Activated CD4-positive, alpha-beta T cell treated with anti-CD3 and anti-CD28 coated beads, Interleukin-2, amount 50 U/mL, for 16 hours (primary cell): ENCODE results near the gene SRMS.

Experiments used
- DNase-seq: peaks from one replicate; pipeline ENCODE4 v3.0.0-alpha.2; 2020

Gene SRMS, protein sequence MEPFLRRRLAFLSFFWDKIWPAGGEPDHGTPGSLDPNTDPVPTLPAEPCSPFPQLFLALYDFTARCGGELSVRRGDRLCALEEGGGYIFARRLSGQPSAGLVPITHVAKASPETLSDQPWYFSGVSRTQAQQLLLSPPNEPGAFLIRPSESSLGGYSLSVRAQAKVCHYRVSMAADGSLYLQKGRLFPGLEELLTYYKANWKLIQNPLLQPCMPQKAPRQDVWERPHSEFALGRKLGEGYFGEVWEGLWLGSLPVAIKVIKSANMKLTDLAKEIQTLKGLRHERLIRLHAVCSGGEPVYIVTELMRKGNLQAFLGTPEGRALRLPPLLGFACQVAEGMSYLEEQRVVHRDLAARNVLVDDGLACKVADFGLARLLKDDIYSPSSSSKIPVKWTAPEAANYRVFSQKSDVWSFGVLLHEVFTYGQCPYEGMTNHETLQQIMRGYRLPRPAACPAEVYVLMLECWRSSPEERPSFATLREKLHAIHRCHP

DNA sequence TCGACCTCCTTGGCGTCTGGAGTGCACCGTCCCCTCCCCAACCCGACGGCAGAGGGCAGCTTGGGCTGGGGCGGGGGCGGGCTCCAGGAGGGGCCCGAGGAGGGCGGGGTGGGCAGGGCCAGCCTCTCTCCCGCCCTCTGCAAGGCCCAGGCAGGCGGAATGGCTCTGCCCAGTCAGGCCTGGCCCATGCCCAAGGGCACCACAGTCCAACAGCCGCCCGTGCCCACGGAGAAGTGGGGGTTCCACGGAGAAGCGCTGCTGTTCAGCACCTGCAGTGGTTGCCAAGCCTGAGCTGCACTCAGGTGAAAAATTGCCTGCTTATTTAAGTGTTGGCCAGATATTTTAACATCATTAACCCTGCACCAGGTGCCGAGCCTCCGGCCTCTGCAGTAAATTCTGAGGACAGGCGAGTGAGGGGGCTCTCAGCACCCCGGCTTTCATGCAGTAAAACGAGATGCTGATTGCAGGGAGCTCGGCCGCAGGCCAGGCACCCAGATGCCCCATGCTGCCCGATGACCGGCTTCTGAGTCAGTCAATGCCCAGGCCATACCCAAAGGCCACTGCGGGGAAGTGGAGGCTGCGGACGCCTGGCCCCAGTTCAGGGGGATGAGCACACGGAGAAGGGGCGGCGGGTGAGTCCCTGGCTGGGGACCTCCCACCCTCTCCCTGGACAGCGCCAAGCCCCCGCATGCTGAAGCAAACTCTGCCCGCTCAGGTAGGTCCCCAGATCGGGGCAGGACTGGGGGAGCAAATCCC, at the start of gene SRMS:
TSS of gene SRMS (minus strand) at position 25 of the 756 bp plus-strand sequence. CDS start 286 bp downstream, outside the sequence.
- no peak for DNase-seq

DNA sequence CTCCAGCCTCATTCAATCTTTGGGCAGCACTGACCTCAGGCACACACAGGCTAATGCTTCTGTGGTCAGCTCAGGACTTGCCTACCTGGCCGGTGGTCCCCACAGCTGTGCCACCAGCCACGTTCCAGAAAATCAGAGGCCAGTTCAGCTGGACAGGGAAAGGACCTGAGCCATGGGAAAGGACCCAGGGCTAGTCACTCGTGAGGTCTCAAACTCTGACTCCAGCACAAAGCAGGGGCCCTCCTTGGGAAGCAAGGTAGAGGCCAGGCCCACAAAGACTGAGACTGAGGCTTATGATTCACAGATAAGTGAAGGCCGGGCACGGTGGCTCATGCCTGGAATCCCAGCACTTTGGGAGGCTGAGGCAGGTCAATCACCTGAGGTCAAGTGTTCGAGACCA, 48.9 kb upstream of the SRMS start:
- no peak for DNase-seq

DNA sequence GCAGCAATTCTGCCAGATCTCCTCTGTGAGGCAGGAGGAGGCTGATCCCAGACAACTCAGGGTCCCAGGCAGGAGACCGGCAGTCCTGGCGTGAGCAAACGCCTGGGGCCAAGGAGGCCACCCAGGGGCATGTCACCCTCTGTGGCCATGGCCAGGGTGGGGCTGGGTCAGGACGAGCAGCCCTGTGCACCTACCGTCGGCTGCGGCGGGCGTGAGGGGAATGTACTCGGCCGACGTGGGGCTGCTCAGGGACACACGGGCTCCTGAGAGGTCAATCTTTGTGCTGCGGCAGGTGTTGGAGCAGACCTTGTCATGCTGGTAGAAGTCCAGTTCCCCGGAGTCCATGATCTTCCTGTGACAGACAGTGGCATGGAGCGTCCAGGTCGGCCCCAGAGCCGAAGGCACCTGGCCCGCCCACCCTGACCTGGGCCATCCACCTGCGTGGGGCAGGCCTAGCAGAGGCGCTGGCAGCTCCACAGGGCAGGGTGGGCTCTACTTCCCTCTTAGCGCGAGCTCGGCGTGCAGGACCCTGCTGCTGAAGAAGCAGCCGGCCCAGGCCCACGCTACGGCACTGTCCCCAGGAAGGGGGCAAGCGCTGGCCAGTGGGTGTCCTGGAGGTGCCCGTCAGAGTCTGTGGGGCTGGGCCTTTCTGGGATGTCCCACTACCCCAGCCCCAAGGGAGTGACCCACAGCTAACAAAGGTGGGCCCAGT, 48.0 kb upstream of the SRMS start:
- no peak for DNase-seq

DNA sequence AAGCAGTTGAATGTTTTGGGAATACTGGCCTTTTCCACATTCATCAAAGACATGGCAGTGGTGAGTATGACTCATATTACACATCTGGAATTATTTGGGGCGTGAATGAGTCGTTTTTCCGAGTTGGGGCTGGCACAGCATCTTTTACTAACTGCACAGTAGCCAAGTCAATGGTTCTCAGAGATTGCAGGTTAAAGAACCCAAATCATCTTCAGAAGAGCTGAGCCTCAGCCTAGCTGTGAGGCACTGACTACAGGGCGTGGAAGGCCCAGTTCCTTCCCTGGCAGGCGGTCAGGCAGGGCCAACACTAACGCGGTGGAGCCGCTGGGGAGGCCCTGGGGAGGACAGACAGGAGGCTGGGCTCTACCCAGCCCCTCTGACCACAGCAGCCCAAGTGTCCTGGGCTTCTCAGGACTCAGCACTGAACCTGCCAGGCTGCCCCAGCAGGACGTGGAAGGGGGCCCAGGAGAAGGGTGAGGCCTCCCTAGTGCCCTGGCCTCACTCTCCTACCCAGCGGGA, 46.6 kb upstream of the SRMS start:
- DNase-seq: no peak

DNA sequence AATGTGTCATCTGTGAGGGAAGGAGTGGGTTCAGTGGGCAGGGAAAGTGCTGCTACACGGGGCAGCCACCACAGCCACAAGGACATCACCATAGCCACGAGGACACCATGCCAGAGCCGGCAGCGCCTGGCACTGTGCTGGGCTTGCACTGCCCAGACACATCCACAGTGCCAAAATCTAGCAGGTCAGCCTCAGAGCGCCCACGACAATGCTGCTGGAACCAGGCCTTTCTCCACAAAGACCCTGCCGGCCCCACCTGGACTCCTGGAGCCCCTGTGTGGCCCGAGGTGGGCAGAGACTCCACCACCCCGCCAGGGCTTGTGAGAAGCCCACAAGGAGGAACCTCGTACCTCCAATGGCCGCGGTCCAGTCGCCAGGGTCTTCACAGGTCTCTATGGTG, 45.1 kb upstream of the SRMS start:
- DNase-seq: no peak

DNA sequence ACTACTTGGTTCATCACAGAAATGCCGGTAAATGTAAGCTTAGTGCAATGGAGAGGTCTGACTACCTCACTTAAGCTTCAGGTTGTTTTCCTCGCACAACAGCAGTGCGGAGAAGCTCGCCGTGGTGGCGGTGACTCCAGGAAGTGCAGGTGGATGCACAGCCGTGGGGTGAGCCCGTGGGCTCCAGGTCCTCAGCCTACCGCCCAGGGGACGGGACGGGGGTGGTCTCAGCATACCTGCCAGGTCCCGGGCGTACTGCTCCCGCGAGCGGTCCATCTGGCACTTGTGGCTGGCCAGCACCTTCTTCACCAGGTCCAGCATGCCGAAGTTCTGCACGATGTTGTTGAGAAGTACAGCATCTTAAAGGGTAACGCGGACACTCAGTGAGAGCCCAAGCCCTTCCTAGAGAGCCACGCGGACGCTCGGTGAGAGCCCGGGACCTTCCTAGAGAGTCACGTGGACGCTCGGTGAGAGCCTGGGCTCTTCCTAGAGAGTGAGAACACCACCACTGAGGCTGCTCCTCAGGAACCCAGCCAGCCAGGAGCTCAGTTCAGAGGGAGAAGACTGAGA, 44.3 kb upstream of the SRMS start:
- DNase-seq: no peak

DNA sequence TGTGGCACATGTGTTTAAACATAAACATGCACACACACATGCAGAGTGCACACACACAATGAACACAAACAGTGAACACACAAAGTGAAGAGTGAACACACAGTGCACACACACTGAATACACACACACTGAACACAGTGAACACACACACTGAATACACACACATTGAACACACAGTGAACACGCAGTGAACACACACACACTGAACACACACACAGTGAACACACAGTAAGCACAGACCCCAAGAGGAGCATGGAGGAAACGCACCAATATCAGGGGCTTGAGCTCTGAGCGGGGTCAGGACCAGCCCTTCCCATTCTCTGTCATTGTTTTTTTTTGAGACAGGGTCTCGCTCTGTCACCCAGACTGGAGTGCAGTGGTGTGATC, 43.6 kb upstream of the SRMS start:
- DNase-seq: no peak

DNA sequence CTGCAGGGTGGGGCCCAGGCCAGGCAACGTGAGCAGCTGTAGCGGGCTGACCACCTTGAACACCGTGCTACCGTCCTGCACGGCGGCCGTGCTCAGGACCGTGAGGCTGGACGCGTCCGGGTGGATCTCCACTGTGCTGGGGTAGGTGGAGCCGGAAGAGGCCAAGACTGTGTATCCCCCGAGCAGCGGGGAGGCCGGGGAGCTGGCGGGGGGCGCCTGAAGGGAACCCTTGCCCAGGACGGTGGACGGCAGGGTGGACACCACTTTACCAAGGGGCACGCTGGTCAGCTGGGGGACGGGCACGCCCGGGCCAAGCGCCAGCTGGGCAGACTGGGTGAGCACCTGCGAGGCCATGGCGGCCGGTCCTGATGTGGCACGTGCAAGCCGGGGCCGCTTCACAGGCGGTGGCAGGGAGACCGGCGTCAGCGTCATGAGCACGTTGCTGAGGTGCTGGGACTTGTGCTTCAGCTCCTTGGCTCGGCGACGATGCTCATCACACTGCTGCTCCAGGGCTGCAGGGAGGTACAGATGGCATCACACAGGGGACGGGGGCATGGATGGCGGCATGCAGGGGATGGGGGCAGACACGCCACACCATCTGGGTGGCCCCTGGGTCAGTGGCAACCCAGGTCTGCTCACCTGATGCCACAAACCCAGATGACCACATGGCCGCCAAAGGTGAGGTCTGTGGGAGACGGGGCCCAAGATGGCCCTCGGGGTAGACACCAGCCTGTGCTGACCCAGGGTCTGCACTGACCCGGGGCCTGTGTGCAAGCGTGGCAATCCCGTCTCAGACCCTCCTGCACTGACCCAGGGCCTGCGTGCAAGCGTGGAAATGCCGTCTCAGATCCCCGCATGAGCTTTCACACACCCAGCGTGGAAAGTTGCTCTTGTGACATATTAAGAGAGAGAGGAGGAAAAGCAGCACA, 42.9 kb upstream of the SRMS start:
- DNase-seq: no peak

DNA sequence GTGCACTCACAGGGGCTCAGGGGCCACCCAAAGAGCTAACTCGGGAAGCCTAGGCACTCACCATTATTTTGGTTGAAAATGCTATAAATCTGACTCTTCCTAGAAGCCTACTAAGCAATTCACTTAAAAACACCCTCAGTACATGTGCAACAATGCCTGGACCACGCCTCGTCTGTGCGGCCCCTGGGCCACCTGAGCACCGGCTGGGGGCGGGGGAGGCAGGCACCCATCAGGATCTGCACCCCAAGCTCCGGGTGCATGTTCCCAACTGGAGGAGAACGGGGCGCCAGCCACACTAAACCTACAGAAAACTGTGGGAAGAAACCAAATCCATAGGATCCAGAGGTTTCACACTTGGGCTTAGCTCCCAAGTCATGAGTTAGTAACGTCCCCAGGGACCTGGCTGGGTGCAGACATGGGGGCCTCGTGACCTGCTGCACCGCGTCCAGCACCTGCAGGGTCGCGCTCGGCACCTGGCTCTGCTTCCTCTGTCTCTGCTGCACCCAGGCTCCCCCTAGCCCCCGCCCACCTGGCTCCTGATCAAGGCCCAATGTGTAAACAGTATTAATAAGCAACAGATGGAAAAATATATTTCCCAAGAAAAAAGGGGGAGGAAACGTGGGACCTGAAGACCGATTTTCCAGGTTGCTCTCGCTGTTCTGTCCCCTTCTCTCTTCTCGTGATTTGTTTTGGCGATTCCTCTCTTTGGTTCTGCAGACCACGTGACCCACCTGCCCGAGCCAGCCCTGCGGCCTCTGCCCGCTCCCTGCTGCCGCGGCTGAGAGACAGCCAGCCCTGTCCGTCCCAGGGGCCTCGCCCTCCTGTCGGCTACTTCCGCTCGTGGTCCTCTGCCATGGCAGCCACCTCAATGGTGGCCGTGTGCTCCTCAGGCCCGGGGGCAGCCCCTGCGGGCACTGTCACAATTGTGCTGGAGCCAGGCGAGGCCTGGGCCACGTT, 42.0 kb upstream of the SRMS start:
- no peak for DNase-seq

DNA sequence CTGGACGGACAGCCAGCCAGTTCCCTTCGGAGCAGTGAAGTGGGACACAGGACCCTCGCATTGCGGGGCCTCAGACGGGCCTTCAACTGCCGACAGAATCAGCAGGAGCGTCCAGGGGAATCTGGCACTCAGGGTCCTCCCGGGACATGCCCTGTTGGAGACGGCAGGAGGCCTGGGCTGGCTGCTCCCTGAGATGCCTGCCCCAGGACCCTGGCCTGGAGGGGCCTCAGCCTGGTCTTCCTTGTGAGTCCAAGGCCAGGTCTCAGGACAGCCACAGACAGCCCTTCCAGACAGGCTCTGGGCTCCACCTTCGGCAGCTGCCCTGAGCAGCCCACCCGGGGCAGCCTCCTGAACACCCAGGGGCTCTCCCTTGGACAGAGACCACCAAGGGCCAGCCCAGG, 41.1 kb upstream of the SRMS start:
- DNase-seq: no peak

DNA sequence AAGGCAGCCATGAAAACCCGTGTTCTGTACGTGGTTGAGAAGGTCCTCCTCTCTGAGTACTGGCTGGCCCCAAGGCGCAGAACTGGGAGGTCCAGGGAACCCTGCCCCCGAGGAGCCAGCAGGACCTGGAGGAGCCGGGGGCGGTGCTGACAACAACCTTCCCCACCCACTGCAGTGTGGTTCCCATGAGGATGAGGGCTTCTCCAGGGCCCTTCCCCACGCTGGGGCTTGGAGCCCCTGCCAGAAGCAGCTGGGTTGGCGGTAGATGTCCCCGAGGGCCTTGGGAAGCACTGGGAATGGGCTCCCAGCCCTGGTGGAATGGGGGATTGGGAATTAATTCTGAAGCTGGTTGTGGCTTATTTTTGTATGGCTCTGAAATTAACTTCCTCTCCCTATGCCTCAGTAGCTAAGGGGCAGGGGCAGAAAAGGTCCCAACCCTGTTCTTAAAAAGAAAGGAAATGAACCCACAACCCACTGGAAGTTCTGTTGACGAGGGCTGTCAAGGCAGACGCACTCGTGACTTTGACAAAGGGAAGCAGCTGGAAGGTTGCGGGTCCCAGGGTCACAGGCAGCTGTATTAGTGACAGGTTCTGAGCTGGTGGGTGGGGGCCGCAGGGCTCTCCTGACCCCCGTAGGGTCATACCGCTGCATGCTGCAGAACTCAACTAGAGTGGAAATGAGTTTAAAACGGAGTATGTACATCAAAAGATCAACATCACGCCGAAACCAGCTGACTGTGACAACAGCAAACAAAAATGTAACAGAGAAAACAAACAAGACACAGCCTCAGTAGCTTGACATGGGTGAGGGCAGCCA, 40.4 kb upstream of the SRMS start:
- DNase-seq: no peak

DNA sequence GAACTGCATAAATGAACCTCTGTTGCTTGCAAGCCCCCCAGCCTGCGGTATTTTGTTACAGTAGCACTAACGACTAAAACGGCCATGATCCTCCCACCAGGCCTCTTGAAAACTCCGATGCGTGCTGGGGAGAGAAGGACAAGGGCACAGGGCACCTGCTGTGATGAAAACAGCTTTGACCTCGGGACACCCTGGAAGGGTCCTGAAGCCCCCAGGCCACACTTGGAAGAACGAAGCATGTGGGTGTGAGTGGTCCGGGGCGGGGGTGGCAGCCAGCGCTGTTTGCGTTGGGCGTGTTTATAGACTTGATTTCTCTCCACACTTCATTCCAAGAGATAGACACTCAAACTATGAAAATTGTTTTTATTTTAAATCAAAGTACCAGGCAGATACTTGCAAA, 39.7 kb upstream of the SRMS start:
- DNase-seq: no peak

DNA sequence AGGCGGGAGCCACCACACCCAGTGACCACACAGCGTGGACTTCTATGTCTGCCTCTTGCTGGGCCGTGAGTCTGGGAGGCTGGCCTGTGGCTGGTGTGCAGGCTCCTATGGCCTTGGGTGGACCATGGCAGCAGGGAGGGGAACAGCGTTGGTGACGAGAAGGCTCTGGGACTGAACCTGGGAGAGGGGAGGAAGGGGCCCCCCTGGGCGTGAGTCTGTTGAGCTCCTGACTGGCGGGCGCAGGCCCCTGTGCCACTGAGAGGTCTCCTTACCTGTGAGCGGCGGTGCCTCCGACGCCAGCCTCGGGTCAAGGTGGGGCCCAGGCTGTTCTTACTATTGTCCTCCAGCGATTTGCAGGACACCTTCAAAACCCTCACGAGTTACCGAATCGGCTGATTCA, 39.2 kb upstream of the SRMS start:
- DNase-seq: no peak

DNA sequence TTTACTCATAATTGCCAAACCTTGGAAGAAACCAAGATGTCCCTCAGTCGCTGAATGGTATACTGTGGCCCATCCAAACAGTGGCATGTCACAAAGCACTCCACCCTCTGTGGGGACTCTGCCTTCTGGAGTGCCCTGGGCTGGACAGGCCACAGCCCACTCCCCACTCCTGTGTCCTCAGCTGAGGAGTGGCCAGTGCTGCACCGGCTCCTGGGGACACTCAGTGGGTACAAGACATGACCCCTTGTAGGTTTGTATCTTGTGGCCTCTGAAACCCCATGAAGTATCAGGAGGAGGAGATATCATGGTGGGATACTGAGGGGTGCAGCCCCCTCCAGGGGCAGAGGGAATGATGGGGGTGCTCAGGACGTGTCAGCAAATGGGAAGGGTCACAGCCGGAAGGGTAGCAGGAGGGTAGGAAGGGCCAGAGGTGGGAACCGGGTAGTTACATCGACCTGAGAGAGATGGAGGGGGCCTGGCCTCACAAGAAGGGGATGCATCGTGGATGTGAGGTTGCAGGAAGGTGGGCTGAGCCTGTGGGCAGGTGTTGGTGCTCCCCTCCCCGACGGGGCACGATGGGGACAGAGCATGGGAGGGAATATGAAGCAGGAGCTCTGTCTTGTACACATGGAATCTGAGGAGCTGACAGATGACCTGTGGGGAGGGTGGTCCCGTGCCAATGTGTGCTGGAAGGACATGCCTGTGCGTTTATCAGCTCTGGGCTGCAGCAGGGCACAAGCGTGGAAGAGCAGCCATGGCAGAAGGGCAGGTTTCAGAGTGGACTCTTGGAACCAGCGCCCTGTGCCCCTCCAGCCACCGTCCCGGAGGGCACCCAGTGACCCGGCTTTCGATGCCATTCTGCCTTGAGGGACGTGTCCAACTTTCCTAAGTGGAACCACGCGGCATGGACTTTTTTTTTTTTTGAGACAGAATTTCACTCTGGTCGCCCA, 38.3 kb upstream of the SRMS start:
- DNase-seq: no peak

DNA sequence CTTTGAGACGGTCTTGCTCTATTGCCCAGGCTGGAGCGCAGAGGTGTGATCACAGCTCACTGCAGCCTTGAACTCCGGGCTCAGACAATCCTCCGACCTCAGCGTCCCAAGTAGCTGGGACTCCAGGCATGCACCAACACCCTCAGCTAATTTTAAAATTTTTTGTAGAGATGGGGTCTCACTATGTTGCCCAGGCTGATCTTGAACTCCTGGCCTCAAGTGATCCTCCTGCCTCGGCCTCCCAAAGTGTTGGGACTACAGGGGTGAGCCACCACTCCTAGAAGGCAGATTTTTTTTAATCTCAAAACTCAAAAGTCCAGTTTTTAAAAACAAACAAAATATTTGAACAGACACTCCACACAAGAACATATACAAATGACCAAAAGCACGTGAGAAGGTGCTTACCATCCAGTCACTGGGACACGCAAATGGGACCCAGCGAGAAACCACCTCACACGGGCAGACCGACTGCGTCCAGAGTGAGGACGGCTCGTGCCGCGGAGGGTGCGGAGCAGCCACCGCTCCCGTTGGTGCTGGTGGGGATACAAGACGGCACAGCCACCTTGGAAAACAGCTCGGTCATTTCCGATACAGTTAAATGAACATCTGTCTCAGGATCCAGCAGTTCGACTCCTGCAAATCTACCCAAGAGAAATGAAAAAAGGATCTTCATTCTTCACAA, 35.0 kb upstream of the SRMS start:
- no peak for DNase-seq

DNA sequence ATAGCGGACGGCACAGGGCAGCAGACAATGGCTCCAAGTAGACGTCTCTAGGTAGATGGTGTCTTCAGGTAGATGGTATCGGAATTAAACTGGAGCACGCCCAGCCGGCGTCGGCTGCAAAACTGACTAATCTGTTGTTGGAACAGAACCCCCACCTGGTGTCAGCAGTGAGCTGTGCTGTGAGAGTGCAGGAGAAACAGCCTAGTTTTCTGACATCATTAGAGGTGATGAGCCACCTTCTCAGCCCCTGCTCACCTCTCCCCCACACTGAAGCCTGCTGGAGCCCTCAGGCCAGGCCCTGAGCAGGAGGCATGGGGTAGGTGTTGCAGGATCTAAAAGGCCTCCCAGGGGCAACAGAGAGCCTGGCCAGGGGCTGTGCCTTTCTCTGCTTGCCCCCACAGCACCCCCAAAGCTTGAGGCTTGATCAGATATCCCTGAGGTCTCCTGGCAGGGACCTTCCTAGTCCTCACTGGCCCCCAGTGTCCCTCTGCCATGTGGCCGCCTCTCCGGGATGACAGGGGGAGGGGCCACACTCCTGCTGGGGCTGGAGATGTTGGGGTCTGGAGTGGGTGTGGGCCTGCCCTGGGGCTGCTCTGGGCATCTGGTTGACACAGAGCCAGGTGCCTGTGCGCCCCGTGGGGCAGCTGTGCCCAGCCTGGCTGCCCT, 33.4 kb upstream of the SRMS start:
- DNase-seq: peak; percentile 50

DNA sequence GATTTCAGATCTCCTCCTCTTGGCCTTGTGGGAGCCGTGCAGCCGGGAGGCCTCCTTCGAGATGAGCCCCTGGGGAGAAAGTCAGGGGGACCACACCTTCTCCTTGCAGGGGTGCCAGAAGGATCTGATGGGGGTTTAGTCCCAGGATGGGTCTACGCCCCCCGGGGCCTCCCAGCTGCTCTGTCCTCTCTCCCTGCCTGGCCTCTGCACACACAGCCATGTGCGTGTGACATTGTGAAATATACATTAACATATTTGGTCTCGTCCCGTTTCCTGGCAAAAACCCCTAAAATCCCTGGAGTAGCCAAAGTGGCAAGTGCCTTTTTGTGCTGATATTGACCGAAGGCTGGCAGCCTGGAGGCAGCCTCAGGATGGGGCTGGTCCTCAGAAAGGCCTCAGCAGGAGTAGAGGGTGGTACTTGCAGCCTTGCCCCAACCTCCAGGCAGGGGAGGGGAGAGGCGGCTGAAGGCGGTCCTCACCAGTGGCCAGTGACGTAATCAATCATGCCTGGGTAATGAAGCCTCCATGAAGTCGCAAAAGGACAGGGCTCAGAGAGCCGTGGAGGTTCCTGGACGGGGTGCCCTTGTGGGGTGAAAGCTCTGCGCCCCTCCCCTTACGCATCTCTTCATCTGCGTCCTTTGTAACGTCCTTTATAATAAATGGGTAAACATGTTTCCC, 31.6 kb upstream of the SRMS start:
- no peak for DNase-seq
